ENCODE data around the gene C18orf54.

The C18orf54 gene

GRCh38 chr18:54426085-54426665 lies 68.5 kb downstream of the C18orf54 start:
- Histone ChIP-seq H3K9ac (ENCODE audit: low read length) (no peak overlapping the region), H3K27me3 (ENCODE audit: control insufficient read depth, insufficient read depth, low read length) (no peaks in the 10 kb centered on the region), H3K4me1 (ENCODE audit: control insufficient read depth, low read depth, low read length) (no peaks in the 10 kb centered on the region), H3K36me3 (ENCODE audit: control insufficient read depth, low read depth, low read length) (no peaks in the 10 kb centered on the region), H3K4me3 (ENCODE audit: low read length) (no peak overlapping the region), H3K9me3 (ENCODE audit: control insufficient read depth, low read depth, low read length) (no peaks in the 10 kb centered on the region), H3K27ac (ENCODE audit: low read length) (no peak overlapping the region)
